Ascending aorta (tissue), 2 donors: Measurements from ENCODE around the gene PACRG. TPM values are rescaled to one million over a fixed set of nuclear protein-coding genes. Genes with fewer than 3 reads are reported as not detected.

ENCODE experiments used
- DNase-seq, 2 donors: peaks; one replicate each; pipeline ENCODE4 v3.0.0-alpha.2; 2019; ENCODE audit warnings: low spot score in 2 of 2
- H3K27ac ChIP-seq, 2 donors: fragments of 200-600 bp; sonication (generic); one replicate each; pipeline ENCODE4 v1.5.1; 2016 to 2017; ENCODE audit warnings: mild to moderate bottlenecking in 1 of 2
- H3K27me3 ChIP-seq: fragments of 200-600 bp; sonication (generic); one replicate; pipeline ENCODE4 v1.5.1; 2017
- H3K36me3 ChIP-seq, 2 donors: fragments of 200-600 bp; sonication (generic); one replicate each; pipeline ENCODE4 v1.5.1; 2016
- H3K4me1 ChIP-seq, 2 donors: fragments of 200-600 bp; sonication (generic); one replicate each; pipeline ENCODE4 v1.5.1; 2016 to 2017; ENCODE audit warnings: mild to moderate bottlenecking in 1 of 2
- H3K4me3 ChIP-seq, 2 donors: fragments of 200-600 bp; sonication (generic); one replicate each; pipeline ENCODE4 v1.5.1; 2016 to 2017; ENCODE audit warnings: mild to moderate bottlenecking in 1 of 2
- H3K9me3 ChIP-seq, 2 donors: fragments of 200-600 bp; sonication (generic); one replicate each; pipeline ENCODE4 v1.5.1; 2016
- intact Hi-C: fragments of 100-400 bp; cut with DNase I; formaldehyde crosslinking; loops from one replicate; pipeline ENCODE4 v1.15.1; 2023
- total RNA-seq: library from RNA; depleted of rRNA; stranded (reverse); fragments of >200 nt; gene quantifications from one replicate; pipeline ENCODE4 v1.1.0, GENCODE V29; 2016
- TF ChIP-seq, protein P1 (sequence below), 3 experiments: fragments of 200-600 bp in 2 of 3; fragments of 450-650 bp in 1 of 3; sonication (generic) in 2 of 3; IDR thresholded peaks; one replicate each; pipeline ENCODE4 v1.5.1; 2016 to 2019; ENCODE audit warnings: antibody characterized with exemption in 3 of 3, mild to moderate bottlenecking in 1 of 3, moderate library complexity in 1 of 3

Gene PACRG
- total RNA-seq, 1 donor from 2014 or later = not detected

DNA sequence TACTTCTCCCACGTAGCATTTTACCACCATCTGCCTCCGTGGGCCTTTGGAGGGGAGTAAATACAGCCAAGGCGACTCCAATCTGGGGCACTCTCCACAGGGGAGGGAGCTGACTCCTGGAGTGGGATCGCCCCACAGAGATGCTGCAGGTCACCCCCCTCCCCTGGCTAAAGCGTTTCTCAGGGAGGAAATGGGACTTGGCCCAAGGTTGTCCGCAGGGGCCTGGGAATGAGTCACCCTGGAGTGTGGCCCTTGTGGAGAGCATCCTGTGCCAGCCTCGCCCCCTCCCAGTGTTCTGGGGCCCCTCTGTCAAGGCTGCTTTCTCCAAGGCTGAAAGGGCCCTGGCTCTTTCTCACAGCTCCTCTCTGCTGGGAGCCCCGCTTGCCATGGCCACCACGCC is 602.2 kb downstream of the PACRG start:
- H3K27ac ChIP-seq = no peak overlapping the region
- DNase-seq = peak in 1 of 2 donors; percentile 31
- intact Hi-C loops = loop anchor here (10.0 kb wide), 2 partner anchors 605 to 755 kb away; partner anchors contain the start of genes PACRG and PRKN
- H3K27me3 ChIP-seq = no peaks in the 10 kb centered on the region
- H3K9me3 ChIP-seq = no peaks in the 10 kb centered on the region
- H3K36me3 ChIP-seq = no peaks in the 10 kb centered on the region
- TF ChIP-seq, protein P1, sequence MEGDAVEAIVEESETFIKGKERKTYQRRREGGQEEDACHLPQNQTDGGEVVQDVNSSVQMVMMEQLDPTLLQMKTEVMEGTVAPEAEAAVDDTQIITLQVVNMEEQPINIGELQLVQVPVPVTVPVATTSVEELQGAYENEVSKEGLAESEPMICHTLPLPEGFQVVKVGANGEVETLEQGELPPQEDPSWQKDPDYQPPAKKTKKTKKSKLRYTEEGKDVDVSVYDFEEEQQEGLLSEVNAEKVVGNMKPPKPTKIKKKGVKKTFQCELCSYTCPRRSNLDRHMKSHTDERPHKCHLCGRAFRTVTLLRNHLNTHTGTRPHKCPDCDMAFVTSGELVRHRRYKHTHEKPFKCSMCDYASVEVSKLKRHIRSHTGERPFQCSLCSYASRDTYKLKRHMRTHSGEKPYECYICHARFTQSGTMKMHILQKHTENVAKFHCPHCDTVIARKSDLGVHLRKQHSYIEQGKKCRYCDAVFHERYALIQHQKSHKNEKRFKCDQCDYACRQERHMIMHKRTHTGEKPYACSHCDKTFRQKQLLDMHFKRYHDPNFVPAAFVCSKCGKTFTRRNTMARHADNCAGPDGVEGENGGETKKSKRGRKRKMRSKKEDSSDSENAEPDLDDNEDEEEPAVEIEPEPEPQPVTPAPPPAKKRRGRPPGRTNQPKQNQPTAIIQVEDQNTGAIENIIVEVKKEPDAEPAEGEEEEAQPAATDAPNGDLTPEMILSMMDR (IDR thresholded peaks at IDR 0.05) = no peak
- H3K4me1 ChIP-seq = peaks cover under 1 to 2% of the 10 kb centered on the region in 2 donors
- H3K4me3 ChIP-seq = no peak overlapping the region

DNA sequence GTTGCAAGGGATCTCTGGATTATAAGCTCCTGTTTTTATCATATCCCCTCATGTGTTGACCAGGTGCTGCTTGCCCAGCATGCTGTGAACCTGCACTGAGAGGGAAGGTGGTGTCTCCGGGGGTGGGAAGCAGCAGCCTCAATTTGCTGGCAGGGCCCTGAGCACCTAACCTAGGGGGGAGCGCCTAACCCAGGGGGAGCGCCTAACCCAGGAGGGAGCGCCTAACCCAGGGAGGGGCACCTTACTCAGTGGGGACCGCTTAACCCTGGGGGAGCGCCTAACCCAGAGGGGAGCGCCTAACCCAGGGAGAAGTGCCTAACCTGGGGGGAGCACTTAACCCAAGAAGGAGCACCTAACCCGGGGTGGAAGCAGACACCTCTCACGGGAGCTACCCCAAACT is 603.5 kb downstream of the PACRG start:
- Histone ChIP-seq H3K9me3 (no peaks in the 10 kb centered on the region), H3K27ac (no peak overlapping the region), H3K27me3 (no peaks in the 10 kb centered on the region), H3K4me3 (no peak overlapping the region), H3K4me1 (peaks cover 3 to 11% of the 10 kb centered on the region in 2 donors), H3K36me3 (no peaks in the 10 kb centered on the region)
- DNase-seq = peak in 1 of 2 donors; percentile 35
- intact Hi-C loops = loop anchor here (10.0 kb wide), 2 partner anchors 606 to 754 kb away; partner anchors contain the start of genes PACRG and PRKN
- TF ChIP-seq, protein P1 (IDR thresholded peaks at IDR 0.05) = no peak

DNA sequence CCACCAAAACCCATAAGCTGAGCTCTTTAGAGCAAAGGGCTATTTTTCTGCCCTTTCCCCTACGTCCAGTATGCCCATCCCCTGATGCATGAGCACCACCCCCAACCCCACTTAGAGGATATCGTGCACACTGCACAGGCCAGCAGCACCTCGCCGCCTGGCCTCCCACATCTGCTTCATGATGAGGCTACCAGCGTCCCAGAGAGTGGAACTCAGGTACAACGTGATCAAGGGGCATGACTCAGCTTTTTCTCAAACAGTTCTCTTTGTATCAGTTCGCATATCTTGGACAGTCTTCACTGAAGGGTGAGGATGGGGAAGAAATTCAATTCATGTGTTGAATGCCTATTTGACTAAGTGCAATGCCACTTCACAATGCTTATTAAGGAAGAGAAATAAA is 604.8 kb downstream of the PACRG start:
- intact Hi-C loops = loop anchor here (10.0 kb wide), 2 partner anchors 608 to 752 kb away; partner anchors contain the start of genes PACRG and PRKN
- Histone ChIP-seq H3K27me3 (no peaks in the 10 kb centered on the region), H3K4me3 (no peak overlapping the region), H3K36me3 (no peaks in the 10 kb centered on the region), H3K4me1 (peaks cover 3 to 11% of the 10 kb centered on the region in 2 donors), H3K27ac (no peak overlapping the region), H3K9me3 (no peaks in the 10 kb centered on the region)
- DNase-seq = no peak
- TF ChIP-seq, protein P1 (IDR thresholded peaks at IDR 0.05) = no peak

DNA sequence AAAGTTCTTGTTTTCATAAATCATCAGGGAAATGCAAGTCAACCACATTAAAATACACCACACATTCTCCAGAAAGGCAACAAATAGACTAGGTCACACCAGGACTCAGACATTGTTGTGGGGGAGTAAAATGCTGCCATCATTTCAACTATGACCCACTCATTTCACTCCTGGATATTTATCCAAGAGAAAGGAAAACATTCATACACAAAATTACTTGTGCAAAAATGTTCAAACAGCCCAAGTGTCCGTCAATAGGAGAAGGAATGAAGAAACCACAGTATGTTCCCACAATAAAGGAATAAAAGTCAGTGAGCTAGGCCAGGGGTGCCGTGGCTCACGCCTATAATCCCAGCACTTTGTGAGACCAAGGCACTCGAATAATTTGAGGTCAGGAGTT is 605.3 kb downstream of the PACRG start:
- Histone ChIP-seq H3K9me3 (no peaks in the 10 kb centered on the region), H3K4me1 (peaks cover 3 to 11% of the 10 kb centered on the region in 2 donors), H3K27me3 (no peaks in the 10 kb centered on the region), H3K4me3 (no peak overlapping the region), H3K36me3 (no peaks in the 10 kb centered on the region), H3K27ac (no peak overlapping the region)
- TF ChIP-seq, protein P1 (IDR thresholded peaks at IDR 0.05) = no peak
- no peak for DNase-seq
- intact Hi-C loops = loop anchor here (10.0 kb wide), 2 partner anchors 608 to 752 kb away; partner anchors contain the start of genes PACRG and PRKN

DNA sequence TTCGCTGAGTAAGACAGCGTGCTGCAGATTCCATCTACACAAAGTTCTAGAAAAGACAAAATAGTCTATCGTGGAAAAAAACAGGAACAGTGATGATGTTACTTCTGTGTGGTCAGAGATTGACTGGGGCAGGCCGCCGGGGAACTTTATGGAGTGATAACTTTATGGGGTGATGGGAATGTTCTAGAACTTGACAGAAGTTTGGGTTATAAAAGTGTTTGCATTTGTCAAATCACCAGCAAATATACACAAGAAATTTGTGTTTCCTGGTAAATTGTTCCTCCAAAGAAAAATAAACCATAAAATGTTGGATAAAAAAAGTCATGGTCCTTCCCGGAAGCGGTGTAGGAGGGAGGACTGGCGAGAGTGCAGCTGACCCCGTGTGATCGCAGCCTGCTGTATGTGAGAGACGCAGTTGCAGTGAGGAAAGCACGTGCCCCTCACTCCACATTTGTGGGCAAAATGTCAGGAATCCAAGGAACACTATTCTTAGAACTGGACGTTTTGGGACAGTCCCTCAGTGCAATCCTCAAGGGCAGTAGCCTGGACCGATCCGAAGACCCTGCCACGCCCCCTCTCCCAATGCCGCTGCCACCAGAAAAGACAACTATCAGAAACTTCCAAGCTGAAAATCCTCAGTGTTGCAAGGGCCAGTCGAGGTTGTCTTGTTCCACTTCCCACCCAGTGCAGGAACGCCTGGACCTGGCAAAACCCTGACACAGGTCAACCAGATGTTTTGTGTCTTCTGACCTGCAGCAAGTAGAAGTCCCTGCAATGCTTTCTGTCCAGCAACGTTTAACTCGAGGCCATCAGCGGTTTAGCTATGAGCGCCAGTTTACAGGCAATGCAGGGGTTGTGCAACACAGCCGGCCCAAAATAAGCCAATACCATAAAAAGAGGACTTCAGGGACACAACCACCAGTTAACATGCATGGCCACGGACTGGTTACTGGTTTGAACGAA is 606.2 kb downstream of the PACRG start:
- Histone ChIP-seq H3K27ac (no peak overlapping the region), H3K9me3 (no peaks in the 10 kb centered on the region), H3K27me3 (no peaks in the 10 kb centered on the region), H3K36me3 (no peaks in the 10 kb centered on the region), H3K4me1 (peaks cover 3 to 11% of the 10 kb centered on the region in 2 donors), H3K4me3 (no peak overlapping the region)
- TF ChIP-seq, protein P1 (IDR thresholded peaks at IDR 0.05) = no peak
- no peak for DNase-seq
- intact Hi-C loops = loop anchor here (2.0 to 10.0 kb wide), 3 partner anchors 83 to 751 kb away; partner anchors contain the start of genes PACRG and PRKN
